HG02798 (cell line): ENCODE results near the gene CLTC.
"Not testable (repeated sequence)": the region's sequence is repeated elsewhere in the genome, so short reads cannot be mapped to it uniquely, and the experiment has no call there.

Experiments
- ATAC-seq: cut with Tn5 transposase; IDR thresholded peaks from one replicate; pipeline ENCODE4 v1.9.1; 2021; ENCODE audit warnings: mild to moderate bottlenecking; ENCODE audit not compliant: unreplicated experiment, poor library complexity

The CLTC gene

DNA sequence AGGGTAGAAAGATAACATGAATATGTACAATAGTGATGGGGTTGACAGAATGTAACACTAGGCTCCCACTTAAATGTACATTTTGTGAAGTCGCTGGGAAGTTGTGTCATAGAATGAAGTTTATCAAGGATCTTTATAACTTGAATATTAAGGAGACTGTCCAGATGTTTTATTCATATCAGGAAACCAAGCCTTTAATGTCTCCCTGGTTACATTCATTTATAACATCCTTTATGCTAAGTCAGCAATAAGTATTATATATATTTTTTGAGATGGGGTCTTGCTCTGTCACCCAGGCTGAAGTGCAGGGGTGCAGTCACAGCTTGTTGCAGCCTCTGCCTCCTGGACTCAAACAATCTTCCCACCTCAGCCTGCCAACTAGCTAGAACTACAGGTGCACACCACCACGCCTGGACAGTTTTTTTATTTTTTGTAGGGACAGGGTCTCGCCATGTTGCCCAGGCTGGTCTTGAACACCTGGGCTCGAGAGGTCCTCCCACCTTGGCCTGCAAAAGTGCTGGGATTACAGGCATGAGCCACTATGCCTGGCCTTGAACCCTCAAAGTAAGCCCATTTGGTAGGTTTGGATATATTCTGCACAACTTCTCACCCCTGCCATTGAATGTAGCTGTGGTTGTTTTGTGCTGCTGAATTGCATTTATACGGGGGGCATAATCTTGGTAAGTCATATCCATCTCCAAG, 14.1 kb downstream of the CLTC start:
- no peak for ATAC-seq

DNA sequence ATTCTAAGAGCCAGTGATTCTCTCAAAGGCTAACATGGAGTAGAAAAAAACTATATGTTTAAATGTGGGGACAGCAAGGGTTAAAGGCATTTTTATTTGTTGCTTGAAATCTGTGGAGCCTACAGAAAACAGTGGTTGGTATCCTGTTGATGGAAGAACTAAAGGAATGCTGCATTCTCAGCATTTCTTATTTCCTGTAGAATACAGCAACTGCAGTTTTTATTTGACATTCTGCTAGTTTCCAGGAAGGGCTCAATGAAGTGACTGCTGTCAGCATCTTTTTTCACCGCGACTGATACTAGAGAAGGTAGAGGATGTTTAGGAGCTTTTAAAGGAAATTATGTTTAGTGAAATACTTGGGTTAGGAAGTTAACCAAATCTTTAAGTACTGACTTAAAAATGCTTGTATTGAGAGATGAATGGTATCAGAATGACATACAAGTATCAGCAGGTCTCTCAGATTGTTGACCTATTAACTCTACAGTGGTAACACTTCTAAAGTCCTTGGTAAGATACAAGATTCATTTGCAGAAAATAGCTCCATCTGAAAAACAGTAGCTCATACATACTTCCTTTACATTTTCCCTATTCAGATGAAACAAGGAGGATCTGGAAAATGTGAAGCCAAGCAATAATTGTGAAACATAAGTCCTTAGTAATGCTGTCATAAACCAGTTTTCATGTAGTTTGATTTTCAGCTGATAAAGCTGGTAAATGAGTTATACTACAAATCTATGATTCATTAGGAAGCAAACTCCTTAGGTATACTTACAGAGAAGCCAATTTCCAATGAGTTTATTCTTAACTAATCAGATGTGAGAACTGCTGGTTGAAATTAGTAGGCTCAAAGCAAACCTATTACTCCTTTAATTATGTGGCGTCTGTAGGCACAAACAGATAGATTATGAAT, 15.2 kb downstream of the CLTC start:
- no peak for ATAC-seq

- no peak for ATAC-seq
These were observed 18.1 kb downstream of the CLTC start for GRCh38 chr17:59637611-59638310.

DNA sequence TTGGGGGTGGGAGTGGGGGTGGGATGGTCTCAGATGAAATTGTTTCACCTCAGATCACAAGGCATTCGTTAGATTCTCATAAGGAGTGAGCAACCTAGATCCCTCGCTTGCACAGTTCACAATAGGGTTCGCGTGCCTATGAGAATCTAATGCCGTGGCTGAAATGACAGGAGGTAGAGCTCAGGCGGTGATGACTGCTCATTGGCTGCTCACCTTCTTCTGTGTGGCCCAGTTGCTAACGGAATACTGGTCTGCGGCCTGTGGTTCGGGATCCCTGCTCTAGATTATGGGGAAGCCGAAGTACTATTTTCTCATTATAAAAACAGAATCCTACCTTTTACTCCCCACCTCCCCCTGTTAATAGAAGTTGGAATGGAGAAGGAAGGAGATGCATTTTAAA, 18.9 kb downstream of the CLTC start:
- ATAC-seq: no peak

DNA sequence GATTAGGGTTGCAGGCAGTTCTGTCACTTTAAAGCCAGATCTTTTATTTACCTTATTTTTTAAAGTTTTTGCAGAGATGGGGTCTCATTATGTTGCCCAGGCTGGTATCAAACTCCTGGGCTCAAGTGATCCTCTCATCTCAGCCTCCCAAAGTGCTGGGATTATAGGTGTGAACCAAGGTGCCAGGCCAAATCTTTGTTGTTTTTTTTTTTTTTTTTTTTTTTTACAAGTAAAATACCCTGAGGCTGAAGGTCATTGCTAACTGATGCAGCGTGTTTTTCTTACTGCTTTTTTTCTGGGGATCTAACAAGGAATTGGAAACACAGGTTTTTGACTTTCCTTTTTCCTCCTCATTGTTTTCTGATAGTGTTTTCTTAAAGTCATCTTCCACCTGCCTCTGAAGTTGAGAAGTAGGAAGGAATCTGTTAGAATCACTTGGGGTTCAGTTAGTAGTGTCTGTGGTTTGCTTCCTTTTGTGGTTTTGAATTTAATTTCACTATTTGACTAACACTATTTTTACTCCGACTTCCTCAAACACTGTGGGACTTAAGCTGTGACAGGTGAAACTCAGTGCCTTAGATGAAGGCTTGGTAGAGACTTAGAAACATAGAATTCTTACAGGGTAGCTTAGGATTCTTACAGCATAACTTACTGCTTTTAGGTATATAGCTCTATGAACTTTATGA, 22.2 kb downstream of the CLTC start:
- peak; percentile 87 for ATAC-seq

DNA sequence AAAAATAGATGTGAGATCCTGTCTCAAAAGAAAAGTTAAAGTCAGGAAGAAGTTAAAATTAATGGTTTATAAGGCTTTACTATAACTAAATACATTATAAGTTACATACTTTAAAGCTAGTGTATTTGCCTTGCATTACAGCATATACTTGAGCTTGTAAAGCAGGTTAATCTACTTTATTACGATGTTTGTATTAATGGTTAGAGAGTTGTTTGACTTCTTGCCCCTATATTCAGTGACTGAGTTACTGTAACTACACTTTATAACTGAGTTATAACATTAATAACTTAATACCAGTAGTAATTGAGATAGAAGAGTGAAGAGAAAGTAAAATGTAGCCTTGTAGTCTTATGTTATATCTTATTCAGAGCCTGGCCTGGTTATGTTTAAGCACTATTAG, 22.9 kb downstream of the CLTC start:
- ATAC-seq: no peak

DNA sequence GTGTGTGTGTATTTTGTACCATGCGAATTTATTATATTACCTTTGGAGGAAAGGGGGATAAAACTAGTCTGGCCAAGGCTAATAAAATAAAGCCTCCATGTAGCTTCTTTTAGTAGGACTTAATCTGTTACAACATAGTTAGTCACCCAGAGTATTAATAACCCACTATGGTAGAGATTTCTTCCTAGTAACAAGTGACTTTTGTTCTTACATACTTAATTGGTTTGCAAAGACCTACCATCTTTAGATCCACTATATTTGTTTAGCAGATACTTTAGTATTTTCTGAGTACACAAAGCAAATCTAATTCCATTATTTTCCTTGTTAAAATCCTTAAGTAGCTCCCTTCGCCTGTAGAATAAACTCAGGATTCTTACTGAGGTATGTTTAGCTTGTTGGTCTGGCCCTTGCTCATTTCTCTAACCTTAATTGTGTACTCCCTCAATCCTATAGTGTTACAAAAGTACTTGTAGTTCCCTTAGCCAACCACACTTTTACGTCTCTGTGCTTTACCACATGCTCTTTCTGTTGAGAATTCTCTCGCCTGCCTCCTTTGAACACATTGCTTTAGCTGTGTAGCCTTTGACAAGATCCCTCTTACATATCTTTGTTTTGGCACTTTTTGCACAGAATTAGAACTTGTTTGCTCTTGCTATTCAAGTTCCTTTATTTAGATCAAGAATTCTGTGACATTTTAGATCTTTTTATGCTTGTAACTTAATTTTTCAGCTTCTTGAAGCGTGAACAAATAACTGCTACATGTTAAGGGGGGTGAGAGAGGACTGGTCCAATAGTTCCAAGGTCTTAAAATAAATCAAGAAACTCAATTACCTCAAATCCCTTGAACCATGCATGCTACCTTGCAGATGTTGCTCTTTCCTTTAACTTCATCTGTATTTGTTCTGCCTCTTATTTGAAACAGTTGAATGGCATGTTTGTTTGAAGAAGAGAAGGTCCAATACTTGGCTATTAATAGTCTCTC, 23.8 kb downstream of the CLTC start:
- ATAC-seq: no peak

DNA sequence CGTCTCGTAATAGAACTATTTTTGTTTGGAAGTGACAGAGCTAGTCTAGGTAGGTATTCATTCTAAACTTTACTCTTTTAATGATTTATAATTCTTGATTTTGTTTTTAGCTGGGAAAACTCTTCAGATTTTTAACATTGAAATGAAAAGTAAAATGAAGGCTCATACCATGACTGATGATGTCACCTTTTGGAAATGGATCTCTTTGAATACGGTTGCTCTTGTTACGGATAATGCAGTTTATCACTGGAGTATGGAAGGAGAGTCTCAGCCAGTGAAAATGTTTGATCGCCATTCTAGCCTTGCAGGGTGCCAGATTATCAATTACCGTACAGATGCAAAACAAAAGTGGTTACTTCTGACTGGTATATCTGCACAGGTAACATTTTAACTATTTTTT, 27.6 kb downstream of the CLTC start:
- no peak for ATAC-seq

- ATAC-seq: no peak
These were observed 30.2 kb downstream of the CLTC start for GRCh38 chr17:59649886-59650285.

GRCh38 chr17:59650642-59651041, 30.9 kb downstream of the CLTC start:
- no peak for ATAC-seq

DNA sequence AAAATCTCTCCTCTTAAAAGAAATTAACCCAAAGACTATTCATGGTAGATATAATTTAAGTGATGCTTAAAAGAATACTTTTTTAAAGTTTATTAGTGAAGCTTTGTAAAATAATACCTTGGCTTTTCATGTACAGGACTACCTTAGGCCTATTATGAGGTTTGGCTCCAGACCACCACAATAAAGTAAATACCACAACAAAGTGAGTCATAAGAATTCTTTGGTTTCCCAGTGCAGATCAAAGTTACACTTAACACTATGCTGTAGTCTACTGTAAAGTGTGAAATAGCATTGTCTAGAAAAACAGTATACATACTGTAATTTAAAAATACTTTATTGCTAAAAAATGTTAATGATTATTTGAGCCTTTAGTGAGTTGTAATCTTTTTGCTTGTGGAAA, 31.7 kb downstream of the CLTC start:
- ATAC-seq: no peak

DNA sequence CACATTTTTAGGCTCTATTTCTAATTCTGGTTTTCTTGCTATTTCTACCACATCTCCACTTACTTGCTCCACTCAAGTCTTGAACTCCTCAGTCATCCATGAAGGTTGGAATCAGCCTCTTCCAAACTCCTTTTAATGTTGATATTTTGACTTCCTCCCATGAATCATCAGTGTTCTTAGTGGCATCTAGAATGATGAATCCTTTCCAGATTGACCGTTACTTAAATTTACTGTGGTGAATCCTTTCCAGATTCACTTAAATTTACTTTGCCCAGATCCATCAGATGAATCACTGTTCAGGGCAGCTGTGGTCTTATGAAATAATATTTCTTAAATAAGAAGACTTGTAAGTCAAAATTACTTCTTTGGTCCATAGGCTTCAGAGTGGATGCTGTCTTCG, 32.4 kb downstream of the CLTC start:
- no peak for ATAC-seq

GRCh38 chr17:59656624-59657023, 36.9 kb downstream of the CLTC start:
- ATAC-seq: not testable (repeated sequence)

DNA sequence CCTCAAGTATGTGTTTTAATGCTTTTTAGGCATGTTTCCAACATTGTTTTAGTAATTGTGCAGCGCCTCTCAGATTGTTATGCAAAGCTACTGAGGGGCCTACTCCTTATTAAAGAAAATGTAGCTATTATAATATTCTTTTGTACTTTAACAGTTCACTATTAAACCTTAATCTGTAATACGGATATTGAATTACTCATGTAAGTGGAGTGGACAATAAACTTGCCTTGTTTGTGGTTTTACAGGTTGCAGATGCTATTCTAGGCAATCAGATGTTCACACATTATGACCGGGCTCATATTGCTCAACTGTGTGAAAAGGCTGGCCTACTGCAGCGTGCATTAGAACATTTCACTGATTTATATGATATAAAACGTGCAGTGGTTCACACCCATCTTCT, 46.5 kb downstream of the CLTC start:
- no peak for ATAC-seq

GRCh38 chr17:59668816-59669215, 49.1 kb downstream of the CLTC start:
- no peak for ATAC-seq

- ATAC-seq: no peak
These were observed 49.7 kb downstream of the CLTC start for GRCh38 chr17:59669411-59669810.

GRCh38 chr17:59669944-59670343, 50.2 kb downstream of the CLTC start:
- no peak for ATAC-seq

- ATAC-seq: no peak
These were observed 51.7 kb downstream of the CLTC start for GRCh38 chr17:59671386-59671785.

DNA sequence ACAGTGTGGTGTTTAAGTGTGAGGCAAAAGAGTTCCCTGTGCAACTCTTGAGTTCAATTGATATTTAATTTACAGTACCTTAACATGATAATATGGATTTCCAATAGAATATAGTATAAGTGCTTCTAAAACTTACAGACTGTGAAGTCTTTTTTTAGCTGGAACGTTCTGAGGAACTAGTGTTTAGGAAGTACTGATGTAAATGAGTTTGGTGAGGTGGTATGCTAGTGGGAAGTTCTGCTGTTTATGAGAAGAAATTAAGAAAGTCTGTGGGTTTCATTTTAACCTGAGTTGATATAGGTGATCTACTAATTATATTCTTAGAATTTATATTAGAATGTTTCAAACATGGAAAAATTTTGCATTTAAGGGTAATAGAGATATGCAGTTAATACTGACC, 55.5 kb downstream of the CLTC start:
- ATAC-seq: no peak
